ENCODE measurements around the gene PIK3C2G.

GRCh38 chr12:18601962-18602361, 340.6 kb downstream of the PIK3C2G start:
- TF ChIP-seq CTCF (IDR thresholded peaks at IDR 0.05): no peak
- no peak for TF ChIP-seq POLR2A (IDR thresholded peaks at IDR 0.05)

Data from testis (tissue), 2 donors.